Measurements from ENCODE around the gene SLC36A4.
"Not testable (repeated sequence)": the region's sequence is repeated elsewhere in the genome, so short reads cannot be mapped to it uniquely, and the experiment has no call there.

SLC36A4 gene

GRCh38 chr11:93194673-93195291 lies 3.0 kb downstream of the SLC36A4 start:
- DNase-seq (ENCODE audit: low read depth in 2 of 2): no peak

DNA sequence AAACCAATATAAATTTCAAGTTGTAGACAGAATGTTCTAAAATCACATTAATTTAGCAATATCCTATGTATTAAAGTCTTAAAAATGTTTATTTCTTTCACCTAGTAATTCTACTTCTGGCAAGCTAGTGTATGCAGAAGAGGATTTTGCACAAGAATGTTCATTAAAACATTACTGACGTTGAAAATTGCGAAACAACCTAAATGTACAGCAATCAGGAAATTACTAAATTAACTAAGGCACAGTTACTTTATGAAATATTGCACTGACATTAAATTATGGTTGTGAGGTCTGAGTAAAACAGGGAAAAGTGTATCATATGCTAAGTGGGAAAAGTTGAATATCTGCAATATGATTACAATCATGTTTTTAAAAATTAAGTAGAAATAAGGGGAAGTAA lies 4.1 kb downstream of the SLC36A4 start:
- no peak for DNase-seq (ENCODE audit: low read depth in 2 of 2)

- no peak for DNase-seq (ENCODE audit: low read depth in 2 of 2)
Observed at GRCh38 chr11:93192163-93192562, 5.6 kb downstream of the SLC36A4 start.

GRCh38 chr11:93189462-93189861 lies 8.3 kb downstream of the SLC36A4 start:
- no peak for DNase-seq (ENCODE audit: low read depth in 2 of 2)

- no peak for DNase-seq (ENCODE audit: low read depth in 2 of 2)
Observed at GRCh38 chr11:93188726-93189125, 9.1 kb downstream of the SLC36A4 start.

GRCh38 chr11:93187290-93187689 lies 10.5 kb downstream of the SLC36A4 start:
- DNase-seq (ENCODE audit: low read depth in 2 of 2): no peak

DNA sequence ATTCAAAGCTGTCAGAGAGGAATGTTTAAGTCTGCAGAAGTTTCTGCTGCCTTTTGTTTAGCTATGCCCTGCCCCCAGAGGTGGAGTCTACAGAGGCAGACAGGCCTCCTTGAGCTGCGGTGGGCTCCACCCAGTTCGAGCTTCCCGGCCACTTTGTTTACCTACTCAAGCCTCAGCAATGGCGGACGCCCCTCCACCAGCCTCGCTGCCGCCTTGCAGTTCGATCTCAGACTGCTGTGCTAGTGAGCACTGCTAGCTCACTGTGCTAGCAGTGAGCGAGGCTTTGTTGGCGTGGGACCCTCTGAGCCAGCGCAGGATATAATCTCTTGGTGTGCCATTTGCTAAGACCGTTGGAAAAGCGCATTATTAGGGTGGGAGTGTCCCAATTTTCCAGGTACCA lies 19.9 kb downstream of the SLC36A4 start:
- not testable (repeated sequence) for DNase-seq (ENCODE audit: low read depth in 2 of 2)

GRCh38 chr11:93169950-93170561 lies 27.7 kb downstream of the SLC36A4 start:
- peak; percentile 0 to 1 for DNase-seq (ENCODE audit: low read depth in 2 of 2)

DNA sequence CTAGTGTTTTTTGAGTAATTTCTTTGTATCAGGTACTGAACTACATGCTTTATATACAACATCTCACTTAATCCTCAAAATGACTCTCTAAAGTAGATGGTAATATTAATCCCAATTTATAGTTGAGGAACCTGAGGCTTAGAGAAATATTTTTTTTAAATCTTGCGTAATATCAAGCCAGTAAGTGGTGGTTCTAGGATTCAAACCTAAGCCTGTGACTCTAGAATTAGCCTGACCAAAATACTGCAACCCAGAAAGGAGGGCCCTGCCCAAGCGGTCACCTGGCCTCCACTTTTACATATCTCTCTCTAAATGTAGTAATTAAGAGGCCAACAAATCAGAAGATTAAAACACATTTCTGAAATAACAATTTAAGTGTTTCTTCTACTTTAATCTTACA lies 28.6 kb downstream of the SLC36A4 start:
- no peak for DNase-seq (ENCODE audit: low read depth in 2 of 2)

DNA sequence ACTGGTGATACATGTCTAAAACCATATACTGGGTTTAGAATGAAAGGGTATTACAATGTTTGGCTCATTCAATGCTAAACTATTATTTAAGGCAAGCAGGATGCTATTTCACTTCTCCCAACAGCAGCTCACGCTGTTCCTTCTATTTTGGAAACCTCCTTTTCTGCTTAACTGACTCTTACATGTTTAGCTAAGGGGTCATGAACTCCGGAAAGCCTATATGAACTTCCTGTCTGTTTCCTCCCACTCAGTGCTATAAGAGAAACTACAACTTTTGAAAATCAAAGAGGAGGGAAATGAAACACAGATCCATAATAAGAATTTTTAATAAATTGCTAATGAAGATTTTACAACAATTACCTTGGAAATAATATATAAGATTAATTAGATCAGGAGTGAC lies 30.9 kb downstream of the SLC36A4 start:
- DNase-seq (ENCODE audit: low read depth in 2 of 2): no peak

- no peak for DNase-seq (ENCODE audit: low read depth in 2 of 2)
Observed at GRCh38 chr11:93166194-93166593, 31.6 kb downstream of the SLC36A4 start.

DNA sequence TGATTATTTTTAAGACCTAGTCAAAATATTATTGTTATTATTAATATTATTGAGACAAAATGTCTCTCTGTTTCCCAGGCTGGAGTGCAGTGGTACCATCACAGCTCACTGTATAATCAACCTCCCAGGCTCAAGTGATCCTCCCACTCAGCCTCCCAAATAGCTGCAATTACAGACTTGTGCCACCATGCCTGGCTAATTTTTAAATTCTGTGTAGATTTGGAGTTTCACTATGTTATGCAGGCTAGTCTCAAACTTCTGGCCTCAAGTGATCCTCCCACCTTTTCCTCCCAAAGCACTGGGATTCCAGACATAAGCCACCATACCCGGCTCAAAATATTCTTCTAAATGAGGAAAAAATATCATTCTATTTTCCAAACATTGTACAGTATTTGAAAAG lies 37.0 kb downstream of the SLC36A4 start:
- DNase-seq (ENCODE audit: low read depth in 2 of 2): no peak

DNA sequence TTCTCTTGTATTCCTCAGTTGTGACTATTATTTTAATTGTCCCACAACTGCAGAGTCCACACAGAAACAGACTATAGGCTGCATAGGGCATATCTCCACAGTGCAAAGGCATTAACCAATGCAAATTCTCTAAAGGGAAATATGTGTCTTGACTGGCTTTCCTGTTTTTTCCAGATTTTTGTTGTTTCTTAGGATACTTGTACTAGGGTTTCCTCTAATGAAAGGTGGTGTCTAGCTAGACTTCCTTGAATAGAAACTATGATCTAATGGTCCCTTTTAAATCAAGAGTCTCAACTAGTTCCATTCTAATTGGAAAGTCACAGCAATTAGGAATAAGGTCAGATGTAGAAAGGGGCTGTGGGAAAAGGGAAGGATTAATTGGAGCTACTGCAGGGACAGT lies 37.6 kb downstream of the SLC36A4 start:
- no peak for DNase-seq (ENCODE audit: low read depth in 2 of 2)

DNA sequence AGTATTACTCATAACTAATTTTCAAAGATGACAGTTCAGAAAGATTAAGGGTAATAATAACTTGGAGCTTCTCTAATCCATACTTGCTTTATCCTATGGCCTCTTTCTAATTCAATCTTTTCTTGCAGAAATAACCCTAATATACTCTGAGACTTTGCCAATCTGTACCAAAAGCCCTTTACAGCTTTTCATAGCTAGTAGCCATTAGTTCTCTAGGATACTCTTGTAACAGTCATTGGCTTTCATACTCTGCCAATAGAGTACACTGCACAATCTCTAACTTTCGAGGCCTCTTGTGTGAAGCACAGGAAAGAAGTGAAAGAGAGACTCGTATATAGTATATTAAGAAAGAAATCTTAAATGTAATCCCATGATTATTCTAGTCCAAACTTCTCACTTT lies 38.1 kb downstream of the SLC36A4 start:
- DNase-seq (ENCODE audit: low read depth in 2 of 2): no peak

DNA sequence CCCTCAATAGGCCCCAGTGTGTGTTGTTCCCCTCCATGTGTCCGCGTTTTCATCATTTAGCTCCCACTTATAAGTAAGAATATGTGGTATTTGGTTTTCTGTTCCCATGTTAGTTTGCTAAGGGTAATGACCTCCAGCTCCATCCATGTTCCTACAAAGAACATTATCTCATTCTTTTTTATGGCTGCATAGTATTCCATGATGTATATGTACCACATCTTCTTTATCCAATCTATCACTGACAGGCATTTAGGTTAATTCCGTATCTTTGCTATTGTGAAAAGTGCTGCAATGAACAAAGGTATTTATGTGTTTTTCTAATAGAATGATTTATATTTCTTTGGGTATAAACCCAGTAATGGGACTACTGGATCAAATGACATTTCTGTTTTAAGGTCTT lies 42.1 kb downstream of the SLC36A4 start:
- DNase-seq (ENCODE audit: low read depth in 2 of 2): no peak

GRCh38 chr11:93145390-93145915 lies 52.3 kb downstream of the SLC36A4 start:
- DNase-seq (ENCODE audit: low read depth in 2 of 2): no peak

GRCh38 chr11:93143800-93144199 lies 54.0 kb downstream of the SLC36A4 start:
- DNase-seq (ENCODE audit: low read depth in 2 of 2): no peak

- peak in 1 of 2 experiments; percentile 4 for DNase-seq (ENCODE audit: low read depth in 2 of 2)
Observed at GRCh38 chr11:93143186-93143585, 54.6 kb downstream of the SLC36A4 start.

GRCh38 chr11:93133488-93134109 lies 64.2 kb downstream of the SLC36A4 start:
- DNase-seq (ENCODE audit: low read depth in 2 of 2): peak in 1 of 2 experiments; percentile 11

DNA sequence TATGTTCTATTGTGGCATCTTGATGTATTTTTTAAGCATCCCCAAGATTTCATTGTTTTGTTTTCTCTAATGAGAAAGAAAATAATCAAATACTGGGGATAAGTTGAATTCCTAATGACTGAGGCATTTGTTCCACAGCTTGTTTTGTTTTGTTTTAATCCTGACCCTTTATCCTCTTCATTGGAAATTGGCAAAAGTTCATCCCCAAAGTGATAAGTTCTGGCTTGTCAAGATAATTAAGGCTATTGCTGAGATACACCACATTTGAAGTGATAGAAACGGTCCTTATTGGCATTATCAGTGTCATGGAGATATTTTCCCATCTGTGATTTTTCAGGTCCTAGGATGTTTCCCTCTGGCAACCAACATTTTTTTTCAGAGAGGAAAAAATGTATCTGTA lies 65.0 kb downstream of the SLC36A4 start:
- DNase-seq (ENCODE audit: low read depth in 2 of 2): no peak

- DNase-seq (ENCODE audit: low read depth in 2 of 2): no peak
Observed at GRCh38 chr11:93131709-93132108, 66.1 kb downstream of the SLC36A4 start.

DNA sequence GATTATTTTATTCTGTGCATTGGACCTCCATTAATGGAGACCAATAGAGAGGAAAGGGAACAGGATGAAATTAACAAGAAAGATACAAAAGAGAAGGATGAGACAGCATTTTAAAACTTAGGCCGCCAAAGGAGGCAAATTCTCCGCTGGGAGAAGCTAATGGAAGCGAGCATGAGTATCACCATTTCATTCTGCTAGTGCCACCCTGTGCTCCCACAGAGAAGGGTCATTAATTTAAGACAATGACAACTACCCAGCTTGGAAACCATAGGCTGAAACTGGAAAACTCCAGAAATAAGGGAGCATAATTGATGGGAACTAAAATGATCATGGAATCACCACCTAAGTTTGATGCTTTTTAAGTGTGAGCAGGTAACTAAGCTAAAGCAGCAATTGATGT lies 69.2 kb downstream of the SLC36A4 start:
- DNase-seq (ENCODE audit: low read depth in 2 of 2): no peak

- no peak for DNase-seq (ENCODE audit: low read depth in 2 of 2)
Observed at GRCh38 chr11:93123351-93123898, 74.4 kb downstream of the SLC36A4 start.
